ENCODE results near the gene NAV1. TPM values are rescaled to one million over a fixed set of nuclear protein-coding genes. Genes with fewer than 3 reads are reported as not detected.

NAV1 gene
- total RNA-seq, 4 donors from 2014 or later = 11.4 to 35.8 (median 18.0) TPM

DNA sequence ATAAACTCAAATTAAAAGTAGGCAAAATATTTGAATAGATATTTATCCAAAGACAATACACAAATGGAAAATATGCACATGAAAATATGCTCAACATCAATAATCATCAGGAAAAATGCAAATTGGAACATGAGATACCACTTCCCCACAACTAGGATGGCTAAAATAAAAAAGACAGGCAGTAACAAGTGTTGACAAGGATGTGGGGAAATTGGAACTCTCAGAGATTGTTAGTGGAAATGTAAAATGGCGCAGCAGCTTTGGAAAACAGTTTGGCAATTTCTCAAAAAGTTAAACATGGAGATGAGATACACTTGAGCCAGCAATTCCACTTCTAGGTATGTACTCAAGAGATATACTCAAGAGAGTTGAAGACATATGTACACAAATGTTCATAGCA is 48.8 kb downstream of the NAV1 start:
- H3K27me3 ChIP-seq = no peaks in the 10 kb centered on the region
- peaks cover 0 to 24% (median 17%) of the 10 kb centered on the region in 3 donors for H3K4me1 ChIP-seq
- H3K9me3 ChIP-seq = no peaks in the 10 kb centered on the region
- H3K27ac ChIP-seq = no peak overlapping the region
- peaks cover 0 to 10% of the 10 kb centered on the region in 2 donors for H3K36me3 ChIP-seq
- 91 to 100% methylated on average over 1 of the region's 1 CpG for WGBS, 2 donors (ENCODE audit: low coverage in 1 of 2)
- TF ChIP-seq, protein P1, sequence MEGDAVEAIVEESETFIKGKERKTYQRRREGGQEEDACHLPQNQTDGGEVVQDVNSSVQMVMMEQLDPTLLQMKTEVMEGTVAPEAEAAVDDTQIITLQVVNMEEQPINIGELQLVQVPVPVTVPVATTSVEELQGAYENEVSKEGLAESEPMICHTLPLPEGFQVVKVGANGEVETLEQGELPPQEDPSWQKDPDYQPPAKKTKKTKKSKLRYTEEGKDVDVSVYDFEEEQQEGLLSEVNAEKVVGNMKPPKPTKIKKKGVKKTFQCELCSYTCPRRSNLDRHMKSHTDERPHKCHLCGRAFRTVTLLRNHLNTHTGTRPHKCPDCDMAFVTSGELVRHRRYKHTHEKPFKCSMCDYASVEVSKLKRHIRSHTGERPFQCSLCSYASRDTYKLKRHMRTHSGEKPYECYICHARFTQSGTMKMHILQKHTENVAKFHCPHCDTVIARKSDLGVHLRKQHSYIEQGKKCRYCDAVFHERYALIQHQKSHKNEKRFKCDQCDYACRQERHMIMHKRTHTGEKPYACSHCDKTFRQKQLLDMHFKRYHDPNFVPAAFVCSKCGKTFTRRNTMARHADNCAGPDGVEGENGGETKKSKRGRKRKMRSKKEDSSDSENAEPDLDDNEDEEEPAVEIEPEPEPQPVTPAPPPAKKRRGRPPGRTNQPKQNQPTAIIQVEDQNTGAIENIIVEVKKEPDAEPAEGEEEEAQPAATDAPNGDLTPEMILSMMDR (IDR thresholded peaks at IDR 0.05) = no peak
- no peak for TF ChIP-seq POLR2A (IDR thresholded peaks at IDR 0.05)
- no peak for TF ChIP-seq EP300 (IDR thresholded peaks at IDR 0.05)
- no peak for TF ChIP-seq POLR2AphosphoS5 (IDR thresholded peaks at IDR 0.05)
- H3K4me3 ChIP-seq = no peak overlapping the region
- no peak for ATAC-seq

Other genes with a start within 250 kb of the NAV1 start
- under 1 TPM in 3 of 4 donors, not detected in 1; 0.47 to 0.94 (median 0.81) TPM for gene TNNT2, start 161.4 kb upstream of the NAV1 start, total RNA-seq
- gene LAD1, start 139.8 kb upstream of the NAV1 start, total RNA-seq = 10 to 100 TPM in 1 of 4 donors, 1 to 10 TPM in 3; 1.2 to 24.1 (median 1.9) TPM
- gene TNNI1, start 117.4 kb upstream of the NAV1 start, total RNA-seq = not detected
- gene PHLDA3, start 69.9 kb upstream of the NAV1 start, total RNA-seq = 100 to 1,000 TPM in 1 of 4 donors, 10 to 100 TPM in 3; 69.2 to 153 (median 84.7) TPM
- 1,000 to 10,000 TPM; 4,484 to 9,179 (median 5,319) TPM for gene CSRP1, start 32.0 kb upstream of the NAV1 start, total RNA-seq